ENCODE data around the gene MNAT1.
"Not testable (repeated sequence)": the region's sequence is repeated elsewhere in the genome, so short reads cannot be mapped to it uniquely, and the experiment has no call there.

MNAT1 gene

GRCh38 chr14:60734465-60735242, at the start of gene MNAT1:
Gene MNAT1 (plus strand): TSS chr14:60734761. CDS start chr14:60734863, 102 bp downstream.
- DNase-seq = peak; percentile 72

GRCh38 chr14:60686865-60687264, 47.7 kb upstream of the MNAT1 start:
- DNase-seq = peak; percentile 35

- DNase-seq = no peak
These were observed 43.0 kb upstream of the MNAT1 start for GRCh38 chr14:60691383-60692113.

GRCh38 chr14:60695327-60695726, 39.2 kb upstream of the MNAT1 start:
- DNase-seq = no peak

- no peak for DNase-seq
These were observed 34.0 kb upstream of the MNAT1 start for GRCh38 chr14:60700598-60700997.

GRCh38 chr14:60705100-60705499, 29.5 kb upstream of the MNAT1 start:
- no peak for DNase-seq

GRCh38 chr14:60707858-60708257, 26.7 kb upstream of the MNAT1 start:
- DNase-seq = no peak

- peak; percentile 4 for DNase-seq
These were observed 24.1 kb upstream of the MNAT1 start for GRCh38 chr14:60710494-60710893.

- DNase-seq = no peak
These were observed 21.0 kb upstream of the MNAT1 start for GRCh38 chr14:60713513-60713912.

- no peak for DNase-seq
These were observed 14.2 kb upstream of the MNAT1 start for GRCh38 chr14:60720391-60720790.

- no peak for DNase-seq
These were observed 13.6 kb upstream of the MNAT1 start for GRCh38 chr14:60720962-60721325.

GRCh38 chr14:60721326-60722106, 13.0 kb upstream of the MNAT1 start:
- peak; percentile 34 for DNase-seq

GRCh38 chr14:60722107-60722356, 12.5 kb upstream of the MNAT1 start:
- no peak for DNase-seq

GRCh38 chr14:60722357-60723115, 12.0 kb upstream of the MNAT1 start:
- peak; percentile 9 for DNase-seq

GRCh38 chr14:60723116-60723906, 11.2 kb upstream of the MNAT1 start:
- peak; percentile 23 for DNase-seq

- DNase-seq = peak; percentile 58
These were observed 10.5 kb upstream of the MNAT1 start, which contains the start of gene SIX4 for GRCh38 chr14:60723907-60724618. Gene SIX4 (minus strand): TSS chr14:60724351. CDS start chr14:60724074, 277 bp downstream.

GRCh38 chr14:60731291-60731690, 3.3 kb upstream of the MNAT1 start:
- not testable (repeated sequence) for DNase-seq

- no peak for DNase-seq
These were observed 1.6 kb upstream of the MNAT1 start for GRCh38 chr14:60732840-60733483.

GRCh38 chr14:60735416-60735815, 855 bp downstream of the MNAT1 start:
- DNase-seq = no peak

GRCh38 chr14:60736494-60736893, 1.9 kb downstream of the MNAT1 start:
- no peak for DNase-seq

Data from COR-L47 (cell line).